CD14-positive monocyte (primary cell): ENCODE measurements around the gene CAMTA1. TPM values are rescaled to one million over a fixed set of nuclear protein-coding genes. Genes with fewer than 3 reads are reported as not detected.

Source experiments
- DNase-seq, 3 donors: peaks; one replicate each; pipeline ENCODE4 v3.0.0-alpha.2; 2011 to 2022
- H2AFZ ChIP-seq: 2 replicates; pipeline ENCODE4 v1.6.0; 2012; ENCODE audit warnings: mild to moderate bottlenecking, low read depth, low read length, inconsistent platforms; ENCODE audit not compliant: insufficient read depth, poor library complexity, severe bottlenecking
- H3K27ac ChIP-seq, 2 donors: 1 replicate in 1 of 2; 2 replicates in 1 of 2; pipeline ENCODE4 v1.5.1; 2012 to 2013; ENCODE audit warnings: low read length in 2 of 2, control low read depth in 1 of 2, inconsistent platforms in 1 of 2, low read depth in 1 of 2, mild to moderate bottlenecking in 1 of 2
- H3K27me3 ChIP-seq, 2 donors: one replicate each; pipeline versions ENCODE4 v1.6.0 to v1.6.1; 2011 to 2013; ENCODE audit warnings: low read length in 2 of 2; ENCODE audit not compliant: control insufficient read depth in 2 of 2, insufficient read depth in 2 of 2
- H3K36me3 ChIP-seq, 2 donors: replicated peaks in 1 of 2; 1 replicate in 1 of 2; 2 replicates in 1 of 2; pipeline versions ENCODE4 v1.5.1 to v1.6.1; 2012 to 2013; ENCODE audit warnings: low read length in 2 of 2, control low read depth in 1 of 2, inconsistent platforms in 1 of 2, mild to moderate bottlenecking in 1 of 2; ENCODE audit not compliant: insufficient read depth in 2 of 2, control insufficient read depth in 1 of 2
- H3K4me1 ChIP-seq, 2 donors: 1 replicate in 1 of 2; 2 replicates in 1 of 2; pipeline versions ENCODE4 v1.5.1 to v1.6.1; 2012 to 2013; ENCODE audit warnings: low read length in 2 of 2, control low read depth in 1 of 2, inconsistent platforms in 1 of 2, mild to moderate bottlenecking in 1 of 2, moderate library complexity in 1 of 2; ENCODE audit not compliant: insufficient read depth in 2 of 2, control insufficient read depth in 1 of 2
- H3K4me2 ChIP-seq: replicated peaks from 2 replicates; pipeline ENCODE3; 2012; ENCODE audit warnings: low read length, moderate library complexity, mild to moderate bottlenecking; ENCODE audit not compliant: poor library complexity, severe bottlenecking; ENCODE audit errors: extremely low read depth
- H3K4me3 ChIP-seq, 3 experiments: fragments of 200-600 bp in 1 of 3; sonication (generic) in 1 of 3; replicated peaks in 1 of 3; 1 replicate in 2 of 3; 2 replicates in 1 of 3; pipeline ENCODE4 v1.5.1; 2011 to 2013; ENCODE audit warnings: low read length in 3 of 3, mild to moderate bottlenecking in 3 of 3, control low read depth in 2 of 3, low read depth in 2 of 3, inconsistent platforms in 1 of 3, moderate library complexity in 1 of 3
- H3K79me2 ChIP-seq: 2 replicates; pipeline ENCODE4 v1.6.0; 2012; ENCODE audit warnings: mild to moderate bottlenecking, control low read depth, inconsistent platforms, low read length, moderate library complexity; ENCODE audit not compliant: insufficient read depth
- H3K9ac ChIP-seq: 2 replicates; pipeline ENCODE4 v1.6.0; 2017; ENCODE audit warnings: low read length, mild to moderate bottlenecking; ENCODE audit not compliant: insufficient read depth, poor library complexity, severe bottlenecking
- H3K9me3 ChIP-seq, 2 donors: replicated peaks in 1 of 2; 1 replicate in 1 of 2; 2 replicates in 1 of 2; pipeline versions ENCODE4 v1.5.1 to v1.6.1; 2012 to 2013; ENCODE audit warnings: low read length in 2 of 2, control low read depth in 1 of 2; ENCODE audit not compliant: control insufficient read depth in 1 of 2, insufficient read depth in 1 of 2
- H4K20me1 ChIP-seq: 2 replicates; pipeline ENCODE4 v1.6.0; 2012; ENCODE audit warnings: mild to moderate bottlenecking, low read length, control low read depth, moderate library complexity; ENCODE audit not compliant: insufficient read depth
- H3K27ac Mint-ChIP-seq, 7 donors: one replicate each; pipeline ENCODE4 v1.8.0; 2020; ENCODE audit warnings: mild to moderate bottlenecking in 7 of 7, mixed read lengths in 7 of 7, moderate library complexity in 6 of 7, inconsistent platforms in 2 of 7
- H3K27me3 Mint-ChIP-seq, 3 donors: one replicate each; pipeline ENCODE4 v1.8.0; 2021 to 2022; ENCODE audit warnings: low read depth in 3 of 3, mild to moderate bottlenecking in 3 of 3, mixed read lengths in 3 of 3, moderate library complexity in 3 of 3, inconsistent platforms in 1 of 3
- H3K36me3 Mint-ChIP-seq, 2 donors: one replicate each; pipeline ENCODE4 v1.8.0; 2020; ENCODE audit warnings: mixed read lengths in 2 of 2, inconsistent platforms in 1 of 2, mild to moderate bottlenecking in 1 of 2
- H3K4me1 Mint-ChIP-seq: one replicate; pipeline ENCODE4 v1.8.0; 2020; ENCODE audit warnings: mild to moderate bottlenecking, mixed read lengths
- H3K4me3 Mint-ChIP-seq, 2 donors: one replicate each; pipeline ENCODE4 v1.8.0; 2020; ENCODE audit warnings: mild to moderate bottlenecking in 2 of 2, mixed read lengths in 2 of 2, moderate library complexity in 1 of 2
- H3K9me3 Mint-ChIP-seq, 7 donors: one replicate each; pipeline ENCODE4 v1.8.0; 2020 to 2022; ENCODE audit warnings: mixed read lengths in 7 of 7, mild to moderate bottlenecking in 6 of 7, moderate library complexity in 6 of 7, inconsistent platforms in 2 of 7
- WGBS: methylation state at CpG from one replicate; pipeline ENCODE4 v1.1.5; 2013; ENCODE audit warnings: missing lambda C conversion rate; ENCODE audit not compliant: insufficient coverage; 5-methylcytosine and 5-hydroxymethylcytosine counted together
- intact Hi-C, 2 donors: fragments of 100-400 bp; cut with micrococcal nuclease; formaldehyde crosslinking; loops; one replicate each; pipeline versions ENCODE4 v1.15.0 to v1.15.1; 2023
- polyA plus RNA-seq, 3 donors: library from polyadenylated mRNA; depleted of rRNA in 1 of 3; unstranded in 2 of 3; stranded (reverse) in 1 of 3; fragments of 300-500 nt in 2 of 3; fragments of >200 nt in 1 of 3; fragmentation: Illumina TruSeq in 2 of 3; gene quantifications; 1 replicate in 2 of 3; 2 replicates in 1 of 3; pipeline ENCODE4 v1.2.3, GENCODE V29; 2012 to 2021
- TF ChIP-seq, protein P1 (sequence below): fragments of 200-600 bp; IDR thresholded peaks from one replicate; pipeline ENCODE4 v1.8.0; 2022; ENCODE audit warnings: antibody characterized with exemption, mild to moderate bottlenecking

Gene CAMTA1
- polyA plus RNA-seq, 3 donors = 52.0 to 89.6 (median 78.3) TPM

DNA sequence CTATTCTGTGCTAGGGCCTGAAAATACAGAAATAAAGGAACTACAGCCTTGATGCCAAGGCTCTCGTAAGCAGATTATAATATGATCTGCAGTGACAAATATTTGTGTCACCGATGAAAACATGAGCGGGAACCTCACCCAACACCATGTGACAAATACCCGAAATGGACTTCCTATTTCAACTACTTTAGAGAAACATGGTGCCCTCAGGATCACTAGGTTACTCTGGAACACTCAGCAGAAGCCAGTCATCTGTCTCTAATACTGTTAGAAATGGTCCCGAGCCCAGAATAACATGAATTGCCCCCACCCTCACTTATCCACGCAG lies 985.4 kb downstream of the CAMTA1 start:
- H3K9me3 Mint-ChIP-seq = no peaks in the 10 kb centered on the region

DNA sequence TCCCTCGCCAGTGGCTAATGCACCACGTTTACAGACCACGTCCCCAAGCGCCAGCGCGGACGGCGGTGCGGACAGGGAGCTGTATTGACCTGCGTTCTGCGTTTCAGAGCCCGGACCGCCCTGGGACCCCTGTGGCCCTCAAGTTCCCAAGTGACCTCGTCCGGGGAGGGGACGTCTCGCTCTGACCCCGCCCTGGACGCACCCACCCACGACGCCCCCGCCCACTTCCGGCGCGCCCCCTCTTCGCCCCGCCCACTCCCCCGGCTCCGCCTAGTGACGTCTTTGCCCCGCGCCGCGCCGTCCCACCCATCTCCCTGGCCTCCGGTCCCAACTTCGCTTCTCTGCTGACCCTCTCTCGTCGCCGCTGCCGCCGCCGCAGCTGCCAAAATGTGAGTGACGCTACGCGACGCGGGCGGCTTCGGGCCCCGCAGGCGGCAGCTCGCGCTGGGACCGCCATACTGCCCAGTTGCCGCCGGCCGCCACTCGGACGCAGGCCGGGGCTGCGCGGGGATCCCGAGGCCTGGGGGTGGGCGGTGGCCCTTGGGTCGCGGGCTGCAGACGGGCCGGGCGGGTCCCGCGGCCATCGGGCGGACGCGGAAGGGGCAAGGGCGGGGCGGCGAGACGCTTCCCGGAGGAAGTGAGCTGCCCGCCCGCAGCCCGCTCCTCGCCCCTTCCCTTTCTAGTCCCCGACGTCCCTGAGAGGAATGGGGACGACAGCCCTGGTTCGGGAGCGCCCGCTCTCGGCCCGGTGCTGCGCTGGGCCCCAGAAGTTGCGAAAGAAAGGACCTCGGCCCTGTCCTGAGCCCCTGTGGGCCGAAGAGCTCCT lies 986.0 kb downstream of the CAMTA1 start, which contains the start of gene VAMP3:
TSS of gene VAMP3 (plus strand) at position 300 of the 826 bp plus-strand sequence. CDS start at position 388, 88 bp downstream.
- Histone ChIP-seq H3K27ac (peak within 1 kb of the TSS; percentile 94 to 99), H3K4me1 (peaks cover 39 to 47% of the 10 kb centered on the region in 2 donors), H3K36me3 (peaks cover 6 to 32% of the 10 kb centered on the region in 2 donors), H3K9me3 (no peaks in the 10 kb centered on the region), H2AFZ (peak within 1 kb of the TSS; percentile 73), H3K9ac (peak within 1 kb of the TSS; percentile 92), H3K79me2 (peaks cover 46% of the 10 kb centered on the region), H3K4me3 (peak within 1 kb of the TSS; percentile 72 to 94 (median 91)), H3K27me3 (no peaks in the 10 kb centered on the region), H3K4me2 (peak within 1 kb of the TSS; percentile 95), H4K20me1 (peaks cover 21% of the 10 kb centered on the region)
- peak within 1 kb of the TSS; percentile 88 to 92 for H3K4me3 Mint-ChIP-seq
- TF ChIP-seq, protein P1, sequence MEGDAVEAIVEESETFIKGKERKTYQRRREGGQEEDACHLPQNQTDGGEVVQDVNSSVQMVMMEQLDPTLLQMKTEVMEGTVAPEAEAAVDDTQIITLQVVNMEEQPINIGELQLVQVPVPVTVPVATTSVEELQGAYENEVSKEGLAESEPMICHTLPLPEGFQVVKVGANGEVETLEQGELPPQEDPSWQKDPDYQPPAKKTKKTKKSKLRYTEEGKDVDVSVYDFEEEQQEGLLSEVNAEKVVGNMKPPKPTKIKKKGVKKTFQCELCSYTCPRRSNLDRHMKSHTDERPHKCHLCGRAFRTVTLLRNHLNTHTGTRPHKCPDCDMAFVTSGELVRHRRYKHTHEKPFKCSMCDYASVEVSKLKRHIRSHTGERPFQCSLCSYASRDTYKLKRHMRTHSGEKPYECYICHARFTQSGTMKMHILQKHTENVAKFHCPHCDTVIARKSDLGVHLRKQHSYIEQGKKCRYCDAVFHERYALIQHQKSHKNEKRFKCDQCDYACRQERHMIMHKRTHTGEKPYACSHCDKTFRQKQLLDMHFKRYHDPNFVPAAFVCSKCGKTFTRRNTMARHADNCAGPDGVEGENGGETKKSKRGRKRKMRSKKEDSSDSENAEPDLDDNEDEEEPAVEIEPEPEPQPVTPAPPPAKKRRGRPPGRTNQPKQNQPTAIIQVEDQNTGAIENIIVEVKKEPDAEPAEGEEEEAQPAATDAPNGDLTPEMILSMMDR = no peak
- peak within 1 kb of the TSS; percentile 98 to 100 (median 99) for H3K27ac Mint-ChIP-seq
- WGBS = under 1% methylated on average over 91 of the region's 97 CpGs
- intact Hi-C loops = loop anchor here (1.0 to 10.0 kb wide), 4 partner anchors 11 to 194 kb away; partner anchors contain the start of genes PARK7 (in 1 of the 2) and PER3 (in 1 of the 2)
- no peaks in the 10 kb centered on the region for H3K9me3 Mint-ChIP-seq
- H3K27me3 Mint-ChIP-seq = no peaks in the 10 kb centered on the region
- peaks cover 51% of the 10 kb centered on the region for H3K4me1 Mint-ChIP-seq
- H3K36me3 Mint-ChIP-seq = peaks cover 32 to 38% of the 10 kb centered on the region in 2 donors
- peak; percentile 73 to 90 (median 85) for DNase-seq

More for the DNA sequence above, 985.4 kb downstream of the CAMTA1 start:
- Histone ChIP-seq H4K20me1 (peaks cover 15% of the 10 kb centered on the region), H2AFZ (peak overlapping the region; percentile 49), H3K4me2 (peak overlapping the region; percentile 95), H3K9ac (peak overlapping the region; percentile 92), H3K27ac (peak overlapping the region; percentile 94 to 99), H3K36me3 (peaks cover 4 to 26% of the 10 kb centered on the region in 2 donors), H3K4me3 (peak overlapping the region; percentile 72 to 94 (median 91)), H3K9me3 (no peaks in the 10 kb centered on the region), H3K27me3 (no peaks in the 10 kb centered on the region), H3K4me1 (peaks cover 40 to 47% of the 10 kb centered on the region in 2 donors), H3K79me2 (peaks cover 40% of the 10 kb centered on the region)
- Mint-ChIP-seq H3K4me3 (peak overlapping the region; percentile 88 to 89), H3K27ac (peak overlapping the region; percentile 98 to 100 (median 99)), H3K36me3 (peaks cover 27 to 33% of the 10 kb centered on the region in 2 donors), H3K4me1 (peaks cover 52% of the 10 kb centered on the region), H3K27me3 (no peaks in the 10 kb centered on the region)
- WGBS = 0% methylated on average over 5 of the region's 6 CpGs
- TF ChIP-seq, protein P1 = no peak
- intact Hi-C loops = loop anchor here (2.0 to 10.0 kb wide), 3 partner anchors 14 to 194 kb away; partner anchors contain the start of genes PARK7 (in 1 of the 2) and PER3 (in 1 of the 2)
- peak; percentile 85 to 90 (median 88) for DNase-seq
